GM12878 (cell line): ENCODE data around the gene PCBP4. TPM values are rescaled to one million over a fixed set of nuclear protein-coding genes. Genes with fewer than 3 reads are reported as not detected.

ENCODE experiments used
- BCL11A ChIP-seq: IDR thresholded peaks from 2 replicates; pipeline ENCODE4 v1.6.1; 2011; ENCODE audit warnings: low read depth, low read length
- EGR1 ChIP-seq, 2 experiments: IDR thresholded peaks; 1 replicate in 1 of 2; 2 replicates in 1 of 2; pipeline ENCODE4 v1.6.1; 2011 to 2012; ENCODE audit warnings: low read depth in 2 of 2, low read length in 2 of 2, borderline replicate concordance in 1 of 2, mild to moderate bottlenecking in 1 of 2, moderate library complexity in 1 of 2
- ETV6 ChIP-seq, 2 experiments: fragments of 450-650 bp in 1 of 2; IDR thresholded peaks in 1 of 2; conservative IDR thresholded peaks in 1 of 2; 2 replicates each; pipeline ENCODE4 v1.6.1; 2014; ENCODE audit warnings: antibody characterized with exemption in 1 of 2, borderline replicate concordance in 1 of 2, low read depth in 1 of 2, mild to moderate bottlenecking in 1 of 2, moderate library complexity in 1 of 2
- KLF5 ChIP-seq: fragments of 450-650 bp; IDR thresholded peaks from 2 replicates; pipeline ENCODE4 v1.6.1; 2014; ENCODE audit warnings: mild to moderate bottlenecking; ENCODE audit not compliant: partially characterized antibody
- MTA2 ChIP-seq: fragments of 450-650 bp; IDR thresholded peaks from 2 replicates; pipeline ENCODE4 v1.6.1; 2016; ENCODE audit warnings: low read depth, mild to moderate bottlenecking, moderate library complexity
- NFYB ChIP-seq: IDR thresholded peaks from 2 replicates; pipeline ENCODE4 v1.6.1; 2011; ENCODE audit warnings: low read depth, mild to moderate bottlenecking, low read length, improper control_type of control experiment, moderate library complexity; ENCODE audit not compliant: insufficient read depth
- PML ChIP-seq: IDR thresholded peaks from 2 replicates; pipeline ENCODE4 v1.6.1; 2012; ENCODE audit warnings: low read length, inconsistent platforms
- SMC3 ChIP-seq: IDR thresholded peaks from 2 replicates; pipeline ENCODE4 v1.6.1; 2011; ENCODE audit warnings: low read length, improper control_type of control experiment, borderline replicate concordance
- SUZ12 ChIP-seq: fragments of 200-600 bp; sonication (generic); IDR thresholded peaks from one replicate; pipeline ENCODE4 v1.6.1; 2018; ENCODE audit warnings: antibody characterized with exemption, mild to moderate bottlenecking; ENCODE audit not compliant: unreplicated experiment
- ZNF24 ChIP-seq: fragments of 450-650 bp; IDR thresholded peaks from 2 replicates; pipeline ENCODE4 v1.6.1; 2017; ENCODE audit warnings: antibody characterized with exemption, mild to moderate bottlenecking
- ZNF274 ChIP-seq: IDR thresholded peaks from one replicate; pipeline ENCODE4 v1.8.0; 2011; ENCODE audit not compliant: insufficient read length, insufficient read depth
- polyA plus RNA-seq, 11 experiments: library from polyadenylated mRNA; depleted of rRNA in 4 of 11; unstranded in 6 of 11; stranded (reverse) in 5 of 11; fragments of >200 nt; fragmentation: Nextera tagmentation in 4 of 11; fragmentation: Illumina TruSeq in 1 of 11; extraction: Ambion mirVana in 4 of 11; extraction: Trizol in 1 of 11; gene quantifications; 1 replicate in 1 of 11; 2 replicates in 10 of 11; pipeline versions ENCODE4 v1.2.1 to v1.2.3, GENCODE V29; 2011 to 2016; ENCODE audit warnings: inconsistent platforms in 2 of 11, missing spikeins in 2 of 11, low read depth in 1 of 11
- total RNA-seq, 4 experiments: library from RNA; depleted of rRNA in 3 of 4; stranded (reverse); fragments of >200 nt in 3 of 4; fragmentation: Illumina TruSeq in 1 of 4; extraction: Trizol in 1 of 4; gene quantifications; 2 replicates each; pipeline versions ENCODE4 v1.2.1 to v1.2.3, GENCODE V29; 2013 to 2021
- TF ChIP-seq, protein P1 (sequence below): fragments of 150-350 bp; IDR thresholded peaks from 2 replicates; pipeline ENCODE4 v1.6.1; 2016; ENCODE audit warnings: low read depth, low read length
- TF ChIP-seq, protein P2 (sequence below): fragments of 450-650 bp; IDR thresholded peaks from 2 replicates; pipeline ENCODE4 v1.6.1; 2016; ENCODE audit warnings: mild to moderate bottlenecking

PCBP4 gene
- total and polyA plus RNA-seq, 10 of the 15 experiments (the other 5 are each of a cell fraction or from before 2014, with no cell fraction given) = 0.05 to 14.5 (median 4.2) TPM

DNA sequence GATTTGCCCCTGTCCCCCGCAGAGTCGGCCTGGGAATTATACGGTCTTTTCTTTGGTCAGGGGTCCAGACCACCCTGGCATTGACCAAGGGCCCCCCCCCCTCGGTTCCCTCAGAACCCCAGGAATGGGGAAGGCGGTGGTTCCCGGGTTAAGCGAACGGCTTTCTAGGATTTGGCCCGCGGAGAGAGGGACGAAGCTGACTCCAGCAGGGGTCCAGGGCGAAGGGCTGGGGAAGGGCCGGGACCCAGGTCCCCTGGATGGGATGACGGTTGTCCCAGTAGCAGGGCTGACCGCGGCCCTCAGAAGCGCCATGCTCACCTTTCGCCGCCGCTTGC, 25.8 kb downstream of the PCBP4 start (continued):
- TF ChIP-seq, protein P1, sequence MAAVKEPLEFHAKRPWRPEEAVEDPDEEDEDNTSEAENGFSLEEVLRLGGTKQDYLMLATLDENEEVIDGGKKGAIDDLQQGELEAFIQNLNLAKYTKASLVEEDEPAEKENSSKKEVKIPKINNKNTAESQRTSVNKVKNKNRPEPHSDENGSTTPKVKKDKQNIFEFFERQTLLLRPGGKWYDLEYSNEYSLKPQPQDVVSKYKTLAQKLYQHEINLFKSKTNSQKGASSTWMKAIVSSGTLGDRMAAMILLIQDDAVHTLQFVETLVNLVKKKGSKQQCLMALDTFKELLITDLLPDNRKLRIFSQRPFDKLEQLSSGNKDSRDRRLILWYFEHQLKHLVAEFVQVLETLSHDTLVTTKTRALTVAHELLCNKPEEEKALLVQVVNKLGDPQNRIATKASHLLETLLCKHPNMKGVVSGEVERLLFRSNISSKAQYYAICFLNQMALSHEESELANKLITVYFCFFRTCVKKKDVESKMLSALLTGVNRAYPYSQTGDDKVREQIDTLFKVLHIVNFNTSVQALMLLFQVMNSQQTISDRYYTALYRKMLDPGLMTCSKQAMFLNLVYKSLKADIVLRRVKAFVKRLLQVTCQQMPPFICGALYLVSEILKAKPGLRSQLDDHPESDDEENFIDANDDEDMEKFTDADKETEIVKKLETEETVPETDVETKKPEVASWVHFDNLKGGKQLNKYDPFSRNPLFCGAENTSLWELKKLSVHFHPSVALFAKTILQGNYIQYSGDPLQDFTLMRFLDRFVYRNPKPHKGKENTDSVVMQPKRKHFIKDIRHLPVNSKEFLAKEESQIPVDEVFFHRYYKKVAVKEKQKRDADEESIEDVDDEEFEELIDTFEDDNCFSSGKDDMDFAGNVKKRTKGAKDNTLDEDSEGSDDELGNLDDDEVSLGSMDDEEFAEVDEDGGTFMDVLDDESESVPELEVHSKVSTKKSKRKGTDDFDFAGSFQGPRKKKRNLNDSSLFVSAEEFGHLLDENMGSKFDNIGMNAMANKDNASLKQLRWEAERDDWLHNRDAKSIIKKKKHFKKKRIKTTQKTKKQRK = no peak
- no peak for TF ChIP-seq ZNF274
- TF ChIP-seq EGR1 (IDR thresholded peaks at IDR 0.05; ENCODE audit: borderline replicate concordance in 1 of 2, low read depth in 2 of 2, low read length in 2 of 2) = no peak
- no peak for TF ChIP-seq ZNF24
- no peak for TF ChIP-seq ETV6 (conservative IDR thresholded peaks at IDR 0.05 in 1 of 2, IDR thresholded peaks at IDR 0.05 in 1 of 2; ENCODE audit: borderline replicate concordance in 1 of 2, low read depth in 1 of 2)
- TF ChIP-seq SUZ12 = no peak
- TF ChIP-seq NFYB = no peak
- TF ChIP-seq, protein P2, sequence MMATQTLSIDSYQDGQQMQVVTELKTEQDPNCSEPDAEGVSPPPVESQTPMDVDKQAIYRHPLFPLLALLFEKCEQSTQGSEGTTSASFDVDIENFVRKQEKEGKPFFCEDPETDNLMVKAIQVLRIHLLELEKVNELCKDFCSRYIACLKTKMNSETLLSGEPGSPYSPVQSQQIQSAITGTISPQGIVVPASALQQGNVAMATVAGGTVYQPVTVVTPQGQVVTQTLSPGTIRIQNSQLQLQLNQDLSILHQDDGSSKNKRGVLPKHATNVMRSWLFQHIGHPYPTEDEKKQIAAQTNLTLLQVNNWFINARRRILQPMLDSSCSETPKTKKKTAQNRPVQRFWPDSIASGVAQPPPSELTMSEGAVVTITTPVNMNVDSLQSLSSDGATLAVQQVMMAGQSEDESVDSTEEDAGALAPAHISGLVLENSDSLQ = no peak
- TF ChIP-seq BCL11A = no peak
- no peak for TF ChIP-seq KLF5
- TF ChIP-seq MTA2 = no peak
- no peak for TF ChIP-seq PML
- TF ChIP-seq SMC3 = no peak
- TF ChIP-seq, all 136 proteins: peak for 3
